ENCODE measurements around the gene KCNH1.
A peak's percentile ranks its signal among the peaks of the same experiment; 100 is the strongest.
"Not testable (repeated sequence)": the region's sequence is repeated elsewhere in the genome, so short reads cannot be mapped to it uniquely, and the experiment has no call there.

Gene KCNH1

GRCh38 chr1:210684466-210685294, 449.3 kb downstream of the KCNH1 start:
- ATAC-seq (peak; percentile 48), DNase-seq (no peak)

DNA sequence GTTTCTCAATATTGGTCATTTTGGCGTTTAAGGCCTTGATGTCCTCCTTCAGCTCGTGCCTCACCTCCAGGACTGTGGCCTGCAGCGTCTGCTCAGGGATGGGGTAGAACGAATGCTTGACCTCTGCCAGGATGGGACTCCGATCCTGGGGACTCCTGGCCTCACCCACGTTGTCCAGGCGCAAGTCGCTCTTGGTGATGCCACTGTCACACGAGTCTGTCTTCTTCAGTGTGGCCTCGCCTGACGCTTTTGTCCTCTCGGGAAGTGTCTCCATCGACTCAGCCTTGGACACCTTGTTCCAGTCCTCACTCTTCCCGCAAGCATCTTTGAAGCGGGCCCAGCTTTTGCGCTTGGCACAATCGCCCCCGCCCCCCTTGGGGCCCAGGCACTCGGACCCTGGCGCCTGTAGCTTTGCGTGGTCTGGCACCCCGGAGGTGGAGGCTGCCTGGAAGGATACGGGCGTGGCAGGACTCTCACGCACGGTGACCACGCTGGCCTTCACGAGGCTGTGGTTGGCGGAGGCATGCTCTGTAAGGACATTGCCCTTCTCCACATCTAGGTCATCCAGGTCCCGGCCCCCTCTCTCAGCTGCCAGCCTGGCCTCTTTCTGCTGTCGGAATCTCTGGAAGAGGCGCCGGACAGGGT, 450.4 kb downstream of the KCNH1 start:
- ATAC-seq (no peak), DNase-seq (no peak)

DNA sequence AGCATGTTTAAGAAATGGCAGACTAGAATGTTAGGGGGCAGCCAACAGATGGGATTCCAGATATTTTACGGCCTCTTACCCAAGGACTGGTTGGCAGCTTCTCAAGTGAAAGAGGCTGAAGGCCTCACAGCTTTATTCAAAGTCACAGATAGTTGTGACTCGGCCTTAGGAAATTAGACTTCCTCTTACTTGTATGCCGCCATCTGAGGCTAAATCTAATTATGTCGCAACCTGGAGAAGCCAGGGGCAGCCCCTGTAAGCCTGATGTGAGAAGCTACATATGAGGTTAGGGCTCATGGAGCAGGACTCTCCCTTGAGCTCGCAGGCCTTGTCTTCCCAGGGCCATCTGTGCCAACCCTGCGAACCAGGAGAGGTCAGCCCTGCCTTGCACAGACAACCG, 452.8 kb downstream of the KCNH1 start:
- DNase-seq (no peak), ATAC-seq (no peak)

DNA sequence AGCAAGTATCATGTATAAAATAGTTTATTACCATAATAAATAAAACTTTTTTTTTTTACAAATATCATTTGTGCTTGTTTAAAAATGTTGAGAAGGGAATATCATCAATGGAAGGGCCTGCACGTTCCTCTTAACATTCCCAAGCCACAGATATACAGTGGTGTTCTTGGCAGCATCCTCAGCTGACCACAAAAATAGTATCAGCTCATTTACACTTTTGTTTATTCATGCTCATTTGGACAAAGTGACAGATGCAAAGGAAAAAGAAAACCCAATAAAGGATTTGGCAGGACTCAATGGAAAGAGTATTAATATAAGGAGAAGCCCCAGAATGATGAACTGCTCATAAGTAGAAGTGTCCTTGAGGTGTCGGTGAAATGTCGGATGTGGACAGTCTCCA, 455.6 kb downstream of the KCNH1 start:
- ATAC-seq: no peak

GRCh38 chr1:210677533-210677932, 456.4 kb downstream of the KCNH1 start:
- no peak for ATAC-seq
- no peak for DNase-seq

More for the DNA sequence above, 455.6 kb downstream of the KCNH1 start:
- DNase-seq: no peak

DNA sequence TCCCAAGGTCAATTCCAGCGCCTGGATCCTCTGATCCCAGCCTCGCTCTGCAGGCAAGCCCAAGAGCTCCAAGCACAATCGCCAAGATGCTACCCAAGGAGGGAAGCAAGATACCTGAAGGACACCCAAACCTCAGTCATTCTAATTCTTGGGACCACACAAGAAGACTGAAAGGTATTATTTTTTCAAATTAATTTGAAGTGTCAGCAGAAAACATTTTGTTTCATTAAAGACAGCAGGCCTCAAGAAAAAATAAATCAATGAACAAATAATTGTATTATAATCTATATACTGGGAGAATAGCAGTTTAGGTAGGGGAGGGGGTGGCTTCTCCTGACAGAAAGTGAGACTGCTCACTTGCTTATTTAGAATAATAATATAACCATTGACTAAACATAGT, 457.4 kb downstream of the KCNH1 start:
- DNase-seq: no peak
- no peak for ATAC-seq

DNA sequence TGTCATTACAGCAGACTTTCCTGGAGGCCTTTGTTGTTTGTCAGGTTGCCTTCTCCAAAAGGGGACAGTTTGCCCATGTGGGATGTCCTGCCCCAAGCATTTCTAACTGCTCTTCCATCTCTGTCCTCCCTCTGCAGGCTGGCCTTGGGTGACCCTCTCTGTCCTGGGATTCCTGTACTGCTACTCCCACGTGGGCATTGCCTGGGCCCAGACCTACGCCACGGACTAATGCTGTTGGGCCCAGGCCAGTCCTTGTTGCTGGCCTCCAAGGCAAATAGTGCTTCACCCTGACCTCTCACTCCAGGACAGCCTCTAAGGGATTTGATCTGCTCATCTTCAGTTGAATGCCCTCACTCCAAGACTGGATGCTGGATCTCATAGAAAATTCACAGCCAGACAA, 459.8 kb downstream of the KCNH1 start:
- ATAC-seq: no peak

GRCh38 chr1:210669951-210670350, 464.0 kb downstream of the KCNH1 start:
- DNase-seq: no peak
- no peak for ATAC-seq

More for the DNA sequence above, 459.8 kb downstream of the KCNH1 start:
- no peak for DNase-seq

DNA sequence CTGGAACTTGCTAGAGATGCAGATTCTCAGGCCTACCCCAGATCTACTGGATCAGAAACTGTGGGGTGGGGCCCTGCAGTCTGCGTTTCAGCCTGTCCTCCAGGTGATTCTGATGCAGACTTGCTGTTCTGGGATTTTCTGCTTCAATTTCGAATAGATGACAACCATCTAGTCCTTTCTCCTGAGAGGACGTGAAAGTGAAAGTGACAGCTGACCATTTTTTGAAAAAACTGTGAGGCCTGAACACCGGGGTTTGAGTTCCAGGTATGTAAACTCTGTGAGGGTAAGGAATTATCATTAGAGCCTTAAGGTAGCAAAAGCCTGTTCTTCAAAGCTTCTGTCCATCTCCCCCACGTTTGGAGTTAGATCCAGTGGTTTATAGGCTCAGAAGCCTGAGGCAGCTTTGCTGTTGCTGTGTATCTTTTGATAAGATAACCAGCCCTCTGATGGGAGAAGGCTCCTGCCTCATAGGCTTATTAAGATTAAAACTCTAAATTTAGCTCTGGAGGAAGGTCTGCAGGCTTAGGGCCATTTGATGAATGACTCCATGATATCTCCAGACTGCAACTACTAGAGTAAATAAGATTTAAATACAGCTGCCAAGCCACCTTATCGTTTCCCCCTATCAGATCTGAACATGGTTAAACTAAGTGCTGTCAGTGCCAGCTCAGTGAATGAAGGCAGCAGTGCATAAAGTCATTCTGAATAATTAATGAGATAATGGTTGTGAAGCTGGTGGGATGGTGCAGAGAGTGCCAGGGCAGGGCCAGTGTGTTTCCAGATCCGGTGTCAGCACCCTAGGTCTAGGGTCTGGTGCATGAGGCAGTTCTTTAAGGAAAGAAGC, 470.0 kb downstream of the KCNH1 start:
- ATAC-seq (no peak), DNase-seq (no peak)

DNA sequence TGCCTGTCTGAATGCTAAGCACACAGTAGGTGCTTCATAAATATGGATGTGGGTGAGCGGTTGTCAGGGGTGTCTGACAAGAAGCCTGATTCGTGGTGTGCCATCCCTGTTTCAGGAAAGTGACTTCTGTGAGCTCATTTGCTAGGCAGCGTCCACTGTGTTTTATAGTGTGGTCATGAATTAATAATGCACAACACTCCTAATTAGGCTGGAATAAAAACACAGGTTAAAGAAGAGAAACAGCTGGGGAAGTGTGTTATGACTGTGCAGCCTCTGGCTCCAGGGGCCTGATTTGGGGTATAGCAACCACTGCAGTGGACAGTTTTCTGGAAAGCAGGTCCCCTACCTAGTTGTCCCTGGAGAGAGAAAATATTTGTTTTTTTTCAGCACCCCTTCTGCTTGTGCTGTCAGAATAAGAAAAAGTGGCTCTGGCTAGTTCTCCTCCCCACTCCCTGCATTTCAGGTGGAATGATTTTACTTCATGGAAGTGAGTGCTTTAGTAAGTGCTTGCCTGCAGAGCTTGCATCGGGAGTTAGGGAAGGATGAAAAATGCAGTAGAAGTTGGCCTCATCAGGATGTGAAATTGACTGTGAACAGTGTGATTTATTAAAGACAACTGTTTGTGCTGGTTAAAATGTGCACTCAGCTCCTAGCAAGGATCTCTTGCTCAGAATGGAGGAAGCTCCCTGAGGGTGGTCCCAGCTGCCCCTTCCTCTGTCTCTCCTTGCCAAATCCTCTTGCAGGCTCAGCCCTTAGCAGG, 471.5 kb downstream of the KCNH1 start:
- ATAC-seq (no peak), DNase-seq (no peak)

DNA sequence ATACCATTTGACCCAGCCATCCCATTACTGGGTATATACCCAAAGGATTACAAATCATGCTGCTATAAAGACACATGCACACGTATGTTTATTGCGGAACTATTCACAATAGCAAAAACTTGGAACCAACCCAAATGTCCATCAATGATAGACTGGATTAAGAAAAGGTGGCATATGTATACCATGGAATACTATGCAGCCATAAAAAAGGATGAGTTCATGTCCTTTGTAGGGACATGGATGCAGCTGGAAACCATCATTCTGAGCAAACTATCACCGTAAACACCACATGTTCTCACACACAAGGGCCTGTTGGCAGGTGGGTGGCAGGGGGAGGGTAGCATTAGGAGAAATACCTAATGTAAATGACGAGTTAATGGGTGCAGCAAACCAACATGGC, 472.4 kb downstream of the KCNH1 start:
- ATAC-seq, DNase-seq: not testable (repeated sequence)

GRCh38 chr1:210657806-210658205, 476.1 kb downstream of the KCNH1 start:
- no peak for DNase-seq

DNA sequence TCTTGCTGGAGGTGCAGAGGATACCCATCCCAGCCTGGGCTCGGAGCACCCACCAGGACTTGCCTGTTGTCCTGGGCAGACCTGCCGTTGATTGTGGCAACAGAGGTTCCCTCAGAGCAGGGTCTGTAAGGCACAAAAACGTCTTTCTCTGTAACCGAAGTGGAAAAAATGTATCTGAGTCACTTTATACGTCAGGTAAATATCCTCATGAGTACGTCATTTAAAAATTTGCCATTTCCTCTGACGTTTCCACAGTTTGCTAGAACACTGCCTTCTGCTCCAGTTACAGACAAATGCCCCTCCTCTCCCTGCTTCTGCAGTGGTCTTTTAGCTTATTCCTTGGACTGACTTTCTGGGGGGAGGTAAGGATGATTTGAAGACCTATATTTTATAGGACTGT, 478.4 kb downstream of the KCNH1 start:
- no peak for DNase-seq
- ATAC-seq: no peak

More at GRCh38 chr1:210657806-210658205, 476.1 kb downstream of the KCNH1 start:
- ATAC-seq: no peak

- peak; percentile 38 for ATAC-seq
- no peak for DNase-seq
Observed at GRCh38 chr1:210654176-210654981, 479.6 kb downstream of the KCNH1 start.

DNA sequence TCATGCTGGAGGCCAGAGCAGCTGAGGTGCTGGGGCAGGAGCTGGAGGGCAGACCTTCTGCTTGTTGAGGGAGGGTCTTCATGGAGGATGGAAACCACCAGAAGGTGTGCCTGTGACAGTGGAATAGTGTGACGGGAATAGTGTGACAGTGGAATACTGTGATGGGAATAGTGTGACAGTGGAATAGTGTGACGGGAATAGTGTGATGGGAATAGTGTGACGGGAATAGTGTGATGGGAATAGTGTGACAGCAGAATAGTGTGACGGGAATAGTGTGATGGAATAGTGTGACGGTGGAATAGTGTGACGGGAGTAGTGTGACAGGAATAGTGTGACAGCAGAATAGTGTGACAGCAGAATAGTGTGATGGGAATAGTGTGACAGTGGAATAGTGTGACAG, 480.2 kb downstream of the KCNH1 start:
- no peak for DNase-seq
- ATAC-seq: peak; percentile 52

- ATAC-seq (no peak), DNase-seq (no peak)
Observed at GRCh38 chr1:210652329-210652954, 481.5 kb downstream of the KCNH1 start.

- no peak for DNase-seq
- ATAC-seq: no peak
Observed at GRCh38 chr1:210650403-210650802, 483.5 kb downstream of the KCNH1 start.

DNA sequence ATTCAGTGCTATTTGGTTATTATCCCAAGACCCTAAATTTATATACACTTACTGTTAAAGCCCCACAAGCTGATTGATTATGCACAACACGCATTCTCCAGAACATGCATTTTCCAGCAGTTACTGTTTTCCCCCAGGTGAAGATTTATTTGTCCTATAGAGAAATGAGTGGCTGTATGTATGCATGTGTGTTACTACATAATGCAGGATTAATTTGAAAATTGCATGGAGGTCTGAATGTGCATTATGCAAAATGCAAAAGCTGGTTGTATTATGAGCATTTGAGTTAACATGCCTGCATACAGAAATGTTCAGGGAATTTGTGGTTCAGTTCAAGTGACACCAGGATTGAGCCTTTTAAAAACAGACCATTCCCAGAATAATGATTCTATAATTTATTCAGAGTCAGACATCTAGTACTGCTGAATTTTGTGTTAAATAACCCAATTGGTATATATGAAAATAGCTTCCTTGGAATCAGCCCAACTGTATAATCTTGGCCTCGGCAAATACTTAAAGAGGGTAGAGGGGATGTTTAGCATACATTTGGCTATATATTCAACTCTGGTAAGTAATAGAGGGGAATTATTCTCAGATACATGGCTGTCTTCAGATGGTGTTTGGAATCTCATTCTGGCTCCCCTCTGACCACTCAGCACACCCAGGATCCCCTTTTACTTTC, 485.2 kb downstream of the KCNH1 start:
- DNase-seq: no peak
- no peak for ATAC-seq

DNA sequence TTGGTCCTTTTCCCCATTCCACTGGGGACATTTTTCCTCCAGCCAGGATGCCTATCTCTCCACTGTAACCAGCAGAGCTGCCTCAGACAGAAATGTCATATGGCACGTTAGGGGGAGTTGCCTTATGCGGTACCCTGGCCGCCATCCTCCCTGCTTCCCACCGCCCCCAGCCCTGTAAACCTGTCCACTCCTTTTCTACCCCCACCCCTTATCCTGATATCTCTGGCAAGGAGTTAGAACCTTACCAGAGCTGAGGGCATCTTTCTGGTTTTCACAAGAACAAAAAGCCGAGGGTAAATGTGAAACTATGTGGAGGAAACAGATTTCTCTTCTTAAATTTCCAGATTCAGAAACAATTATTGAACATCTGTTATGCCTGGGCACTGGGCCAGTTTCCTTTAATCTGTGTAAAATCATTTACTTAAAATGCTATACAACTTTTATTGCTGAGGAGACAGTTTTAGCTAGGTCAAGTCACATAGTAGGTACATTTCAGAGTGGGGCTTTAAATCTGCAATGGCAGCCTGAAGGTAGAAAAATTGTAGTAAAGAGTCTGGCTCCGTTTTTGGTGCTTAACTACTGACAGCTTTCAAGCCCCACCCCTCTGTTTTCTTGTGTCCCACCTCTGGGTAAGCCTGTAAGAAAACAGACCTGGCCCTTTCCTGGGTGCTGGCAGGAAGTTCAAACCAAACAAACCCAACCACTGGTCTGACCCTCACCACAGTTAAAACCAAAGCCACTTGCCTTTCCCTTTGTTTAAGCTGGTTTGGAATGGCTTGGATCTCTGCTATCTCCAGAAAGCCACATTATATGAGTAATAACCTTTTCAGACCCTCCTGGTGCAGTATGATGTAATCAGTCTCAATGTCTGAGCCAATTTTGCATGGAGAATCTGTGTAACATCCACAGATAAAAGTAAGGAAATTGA, 486.3 kb downstream of the KCNH1 start:
- no peak for DNase-seq
- no peak for ATAC-seq

Measured in stimulated activated naive CD8-positive, alpha-beta T cell treated with anti-CD3 and anti-CD28 coated beads, Interleukin-15, Interleukin-2, amounts not matched to agents 100 U/mL and 50 U/mL, for 24 hours (primary cell).